GM19372 (cell line): Measurements from ENCODE around the gene AP4M1.

Source experiments
- ATAC-seq: cut with Tn5 transposase; IDR thresholded peaks from one replicate; pipeline ENCODE4 v1.9.1; 2021; ENCODE audit warnings: mild to moderate bottlenecking, low read depth, moderate library complexity; ENCODE audit not compliant: unreplicated experiment

AP4M1 gene

GRCh38 chr7:100085515-100085914 lies 15.9 kb upstream of the AP4M1 start:
- ATAC-seq, result no peak

GRCh38 chr7:100087055-100087750 lies 14.2 kb upstream of the AP4M1 start:
- ATAC-seq, result no peak

GRCh38 chr7:100088095-100088620 lies 13.3 kb upstream of the AP4M1 start:
- ATAC-seq, result no peak

GRCh38 chr7:100088621-100089457 lies 12.6 kb upstream of the AP4M1 start, which contains the start of gene COPS6:
COPS6 (plus strand) TSS chr7:100088969; CDS start chr7:100088991, 22 bp downstream.
- no peak for ATAC-seq

DNA sequence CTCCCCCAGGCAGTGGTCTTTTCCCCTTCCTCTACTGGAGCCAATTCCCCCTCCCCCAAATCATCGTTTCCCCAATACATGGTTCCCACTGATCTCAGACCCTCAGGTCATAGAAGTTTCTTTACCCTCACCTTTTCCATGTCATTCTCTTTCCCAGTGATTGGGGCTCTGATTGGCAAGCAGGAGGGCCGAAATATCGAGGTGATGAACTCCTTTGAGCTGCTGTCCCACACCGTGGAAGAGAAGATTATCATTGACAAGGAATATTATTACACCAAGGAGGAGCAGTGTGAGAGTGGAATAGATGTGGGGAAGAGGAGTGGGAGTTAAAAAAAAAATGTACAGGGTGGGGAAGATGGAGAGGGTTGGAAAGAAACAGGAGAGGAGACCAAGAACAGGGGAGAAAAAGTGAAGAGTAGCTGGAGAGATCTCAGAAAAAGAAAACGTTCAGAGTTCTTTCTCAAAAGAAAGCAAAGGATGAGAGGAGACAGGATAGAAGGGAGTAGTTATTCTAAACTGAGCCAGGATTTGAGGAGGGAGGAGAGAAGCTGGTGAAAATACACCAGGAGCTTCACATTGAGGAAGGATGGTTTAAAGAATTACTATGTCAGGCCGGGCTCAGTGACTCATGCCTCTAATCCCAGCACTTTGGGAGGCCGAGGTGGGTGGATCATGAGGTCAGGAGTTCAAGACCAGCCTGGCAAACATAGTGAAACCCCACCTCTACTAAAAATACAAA lies 11.8 kb upstream of the AP4M1 start:
- ATAC-seq, result no peak

DNA sequence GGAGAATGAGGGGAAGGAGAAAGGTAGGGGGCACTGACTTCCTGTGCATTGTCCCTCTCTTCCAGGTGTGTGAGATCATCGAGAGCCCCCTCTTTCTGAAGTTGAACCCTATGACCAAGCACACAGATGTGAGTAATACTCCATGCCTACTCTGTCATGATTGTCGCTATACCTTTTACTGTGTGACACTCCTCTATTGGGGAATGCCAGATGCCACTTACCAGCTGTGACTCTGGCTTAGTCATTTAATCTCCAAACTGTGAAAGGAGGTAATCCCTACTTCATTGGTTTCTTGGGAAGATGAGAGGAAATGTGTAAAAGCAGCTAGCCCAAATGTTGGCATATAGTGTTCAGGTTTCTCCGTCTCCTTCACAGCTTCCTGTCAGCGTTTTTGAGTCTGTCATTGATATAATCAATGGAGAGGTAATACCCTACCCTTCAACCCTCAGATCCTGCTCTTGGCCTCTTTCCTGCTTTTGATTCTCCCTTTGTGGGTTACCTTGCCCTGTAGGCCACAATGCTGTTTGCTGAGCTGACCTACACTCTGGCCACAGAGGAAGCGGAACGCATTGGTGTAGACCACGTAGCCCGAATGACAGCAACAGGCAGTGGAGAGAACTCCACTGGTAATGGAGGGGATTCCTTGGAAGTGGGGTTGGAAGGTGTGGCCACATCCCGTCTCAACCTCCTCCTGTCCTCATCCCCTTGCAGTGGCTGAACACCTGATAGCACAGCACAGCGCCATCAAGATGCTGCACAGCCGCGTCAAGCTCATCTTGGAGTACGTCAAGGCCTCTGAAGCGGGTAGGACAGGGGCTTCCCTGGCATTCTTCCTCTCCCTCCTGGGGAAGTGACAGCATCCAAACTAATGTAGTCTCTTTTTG lies 10.7 kb upstream of the AP4M1 start:
- ATAC-seq, result no peak

DNA sequence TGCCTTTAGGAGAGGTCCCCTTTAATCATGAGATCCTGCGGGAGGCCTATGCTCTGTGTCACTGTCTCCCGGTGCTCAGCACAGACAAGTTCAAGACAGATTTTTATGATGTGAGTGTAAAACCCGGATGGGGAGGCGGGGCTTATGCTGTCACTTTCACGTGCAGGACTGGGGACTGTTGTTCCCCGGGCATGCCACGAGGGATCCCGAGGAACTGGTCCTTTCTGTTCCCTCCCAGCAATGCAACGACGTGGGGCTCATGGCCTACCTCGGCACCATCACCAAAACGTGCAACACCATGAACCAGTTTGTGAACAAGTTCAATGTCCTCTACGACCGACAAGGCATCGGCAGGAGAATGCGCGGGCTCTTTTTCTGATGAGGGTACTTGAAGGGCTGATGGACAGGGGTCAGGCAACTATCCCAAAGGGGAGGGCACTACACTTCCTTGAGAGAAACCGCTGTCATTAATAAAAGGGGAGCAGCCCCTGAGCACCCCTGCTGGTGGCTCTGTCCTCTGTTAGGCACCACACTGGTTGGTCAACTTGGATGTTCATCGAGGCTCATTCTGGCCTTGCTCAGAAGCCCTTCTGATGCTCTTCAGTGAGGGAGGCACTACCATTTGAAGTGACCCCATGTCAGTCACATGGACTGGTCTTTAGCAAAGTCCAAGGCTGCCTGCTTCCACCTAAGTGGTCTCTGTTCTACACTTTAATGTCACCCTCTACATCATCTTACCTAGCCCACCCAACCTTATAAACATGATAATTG lies 9.8 kb upstream of the AP4M1 start:
- ATAC-seq, result no peak

DNA sequence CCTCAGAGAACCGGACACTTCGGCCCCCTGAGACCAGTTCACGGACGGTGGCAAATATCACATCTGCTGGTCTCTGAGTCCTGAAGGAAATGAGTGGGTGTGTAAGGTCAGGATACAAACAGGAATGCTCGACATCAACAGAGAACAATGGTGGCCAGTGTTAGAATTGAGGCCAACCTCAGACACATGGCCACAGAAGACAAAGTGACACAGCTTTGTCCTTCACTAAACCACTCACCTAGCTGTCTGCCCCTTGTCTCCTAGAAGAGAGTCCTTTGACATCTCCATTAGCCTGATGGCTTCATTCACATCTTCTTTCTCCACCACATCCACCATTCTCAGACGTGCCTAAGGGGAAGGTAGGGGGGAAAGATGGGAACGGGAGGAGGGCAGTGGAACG lies 8.4 kb upstream of the AP4M1 start:
- no peak for ATAC-seq

DNA sequence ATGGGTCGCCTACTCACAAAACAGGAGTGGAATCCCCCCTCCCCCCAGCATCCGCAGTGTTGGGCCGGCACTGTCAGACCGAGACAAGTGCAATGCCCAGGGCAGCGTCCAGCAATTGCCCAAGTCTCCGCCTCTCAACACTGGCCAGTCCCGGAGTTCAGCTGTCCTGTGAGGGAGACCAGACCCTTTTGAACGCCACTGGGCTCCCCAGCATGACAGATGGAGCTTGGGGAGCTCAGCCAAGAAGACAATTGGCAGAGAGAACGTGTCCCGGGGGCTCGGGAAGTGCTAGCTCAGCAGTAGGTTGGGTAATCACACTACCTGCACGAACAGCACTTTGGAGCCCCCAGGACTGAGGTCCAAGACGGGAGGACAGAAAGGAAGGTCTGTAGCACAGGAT lies 7.9 kb upstream of the AP4M1 start:
- no peak for ATAC-seq

- no peak for ATAC-seq
These were observed 7.4 kb upstream of the AP4M1 start for GRCh38 chr7:100093925-100094486.

- ATAC-seq, result no peak
These were observed 6.2 kb upstream of the AP4M1 start for GRCh38 chr7:100095289-100095688.

DNA sequence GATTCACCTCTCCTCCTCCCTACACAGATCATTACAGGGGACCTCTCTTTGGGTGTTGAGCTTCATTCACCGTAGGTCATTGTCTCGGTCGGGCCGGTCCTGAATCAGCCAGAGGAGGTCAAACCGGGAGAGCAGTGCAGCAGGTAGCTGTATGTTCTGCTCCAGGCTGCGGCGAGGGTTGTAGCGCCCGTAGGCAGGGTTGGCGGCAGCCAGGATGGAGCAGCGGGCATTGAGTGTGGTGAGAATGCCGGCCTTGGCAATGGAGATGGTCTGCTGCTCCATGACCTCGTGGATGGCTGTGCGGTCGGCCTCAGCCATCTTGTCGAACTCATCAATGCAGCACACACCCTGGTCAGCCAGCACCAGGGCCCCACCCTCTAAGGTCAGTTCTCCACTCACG lies 5.7 kb upstream of the AP4M1 start:
- ATAC-seq, result no peak

GRCh38 chr7:100098913-100099312 lies 2.5 kb upstream of the AP4M1 start:
- ATAC-seq, result no peak

- no peak for ATAC-seq
These were observed 2.0 kb upstream of the AP4M1 start for GRCh38 chr7:100099452-100099851.

GRCh38 chr7:100100420-100101015 lies 925 bp upstream of the AP4M1 start:
- ATAC-seq, result peak; percentile 54

DNA sequence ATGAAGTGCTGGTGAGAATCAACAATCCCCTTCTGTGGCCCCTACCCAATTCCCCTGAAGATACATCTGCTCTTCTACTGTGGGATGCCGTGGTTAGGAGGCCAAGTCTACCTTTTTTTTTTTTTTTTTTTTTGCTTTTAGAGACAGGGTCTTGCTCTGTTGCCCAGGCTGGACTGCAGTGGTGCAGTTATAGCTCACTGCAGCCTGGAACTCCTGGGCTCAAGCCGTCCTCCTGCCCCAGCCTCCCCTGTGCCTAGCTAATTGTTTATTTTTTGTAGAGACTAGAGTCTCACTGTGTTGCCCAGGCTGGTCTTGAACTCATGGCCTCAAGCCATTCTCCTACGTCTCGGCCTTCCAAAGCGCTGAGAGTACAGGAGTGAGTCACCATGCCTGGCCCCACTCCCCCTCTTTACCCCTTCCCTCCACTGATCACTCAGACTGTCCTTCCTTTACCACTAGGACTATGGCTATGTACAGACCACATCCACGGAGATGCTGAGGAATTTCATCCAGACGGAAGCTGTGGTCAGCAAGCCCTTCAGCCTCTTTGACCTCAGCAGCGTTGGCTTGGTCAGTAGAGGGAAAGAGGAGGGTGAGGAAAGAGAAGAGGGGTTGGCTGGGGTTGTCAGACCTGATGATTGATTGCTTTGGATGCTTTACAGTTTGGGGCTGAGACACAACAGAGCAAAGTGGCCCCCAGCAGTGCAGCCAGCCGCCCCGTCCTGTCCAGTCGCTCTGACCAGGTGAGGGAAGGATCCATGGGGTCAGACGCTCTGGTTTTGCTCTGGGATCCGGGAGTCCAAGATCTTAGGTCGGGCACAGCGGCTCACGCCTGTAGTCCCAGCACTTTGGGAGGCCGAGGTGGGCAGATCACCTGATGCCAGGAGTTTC lies 1.8 kb downstream of the AP4M1 start:
- no peak for ATAC-seq

- ATAC-seq, result no peak
These were observed 4.1 kb downstream of the AP4M1 start for GRCh38 chr7:100105534-100105933.

DNA sequence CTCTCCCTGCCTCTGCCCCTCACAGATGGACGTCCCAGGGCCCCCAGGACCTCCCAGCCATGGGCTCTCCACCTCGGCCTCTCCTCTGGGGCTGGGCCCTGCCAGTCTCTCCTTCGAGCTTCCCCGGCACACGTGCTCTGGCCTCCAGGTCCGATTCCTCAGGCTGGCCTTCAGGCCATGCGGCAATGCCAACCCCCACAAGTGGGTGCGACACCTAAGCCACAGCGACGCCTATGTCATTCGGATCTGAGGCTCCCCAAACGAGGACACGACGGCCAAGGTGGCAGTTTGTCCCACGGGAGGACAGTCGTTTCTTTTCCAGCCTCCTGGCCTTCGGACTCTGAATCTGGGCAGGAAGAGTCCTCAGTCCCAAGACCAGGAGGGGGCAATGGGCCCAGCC lies 5.2 kb downstream of the AP4M1 start:
- no peak for ATAC-seq
